SU-DHL-6 (cell line): ENCODE results near the gene MPZL1.
"Not testable (repeated sequence)": the region's sequence is repeated elsewhere in the genome, so short reads cannot be mapped to it uniquely, and the experiment has no call there.

Experiments
- H2AFZ ChIP-seq: fragments of 200-600 bp; sonication (generic); 2 replicates; pipeline ENCODE4 v1.6.1; 2014; ENCODE audit warnings: low read depth, mild to moderate bottlenecking, moderate library complexity, mixed read lengths, antibody characterized with exemption, low read length; ENCODE audit not compliant: severe bottlenecking
- H3F3A ChIP-seq: fragments of 200-600 bp; shearing (Covaris generic); 2 replicates; pipeline ENCODE4 v1.6.0; 2016; ENCODE audit warnings: antibody characterized with exemption, mild to moderate bottlenecking; ENCODE audit not compliant: insufficient read depth
- H3K27ac ChIP-seq: fragments of 200-600 bp; sonication (generic); 2 replicates; pipeline ENCODE4 v1.5.1; 2016; ENCODE audit warnings: low read depth, mild to moderate bottlenecking, low read length, moderate library complexity, mixed read lengths
- H3K27me3 ChIP-seq: fragments of 200-600 bp; sonication (generic), shearing (Covaris generic); 2 replicates; pipeline ENCODE4 v1.6.0; 2014; ENCODE audit warnings: mild to moderate bottlenecking, low read length
- H3K36me3 ChIP-seq: fragments of 200-600 bp; sonication (generic); 2 replicates; pipeline ENCODE4 v1.6.1; 2014; ENCODE audit warnings: mild to moderate bottlenecking, low read length, mixed read lengths
- H3K4me2 ChIP-seq: fragments of 300-600, 200-600 bp; shearing (Covaris generic), sonication (generic); 2 replicates; pipeline ENCODE4 v1.6.0; 2014; ENCODE audit warnings: low read length, low read depth, mild to moderate bottlenecking; ENCODE audit not compliant: poor library complexity, severe bottlenecking
- H3K4me3 ChIP-seq: fragments of 200-600 bp; sonication (generic); 2 replicates; pipeline ENCODE4 v1.5.1; 2014; ENCODE audit warnings: antibody characterized with exemption, low read length, mild to moderate bottlenecking, mixed read lengths; ENCODE audit not compliant: insufficient read depth, poor library complexity, severe bottlenecking
- H3K79me2 ChIP-seq: fragments of 200-600 bp; sonication (generic); 2 replicates; pipeline ENCODE4 v1.6.1; 2014; ENCODE audit warnings: mild to moderate bottlenecking, low read length, moderate library complexity; ENCODE audit not compliant: insufficient read depth
- H3K9ac ChIP-seq: fragments of 200-600 bp; sonication (generic); 2 replicates; pipeline ENCODE4 v1.7.0; 2014; ENCODE audit warnings: mild to moderate bottlenecking, low read length
- H3K9me2 ChIP-seq: fragments of 200-600 bp; sonication (generic); replicated peaks from 2 replicates; pipeline ENCODE4 v1.6.1; 2014; ENCODE audit warnings: low read length; ENCODE audit not compliant: insufficient read depth
- H3K9me3 ChIP-seq: fragments of 200-600 bp; sonication (generic); 2 replicates; pipeline ENCODE4 v1.6.1; 2014; ENCODE audit warnings: low read length, mixed read lengths; ENCODE audit not compliant: insufficient read depth
- H4K20me1 ChIP-seq: fragments of 200-600 bp; sonication (generic); 2 replicates; pipeline ENCODE4 v1.6.1; 2014; ENCODE audit warnings: low read depth, mild to moderate bottlenecking, antibody characterized with exemption, low read length, moderate library complexity, mixed read lengths
- CTCF ChIP-seq: fragments of 200-600 bp; sonication (generic); IDR thresholded peaks from one replicate; pipeline ENCODE4 v1.5.1; 2017; ENCODE audit warnings: antibody characterized with exemption, mild to moderate bottlenecking, low read length, moderate library complexity; ENCODE audit not compliant: insufficient read depth, poor library complexity, severe bottlenecking
- EZH2phosphoT487 ChIP-seq: fragments of 200-600 bp; sonication (generic), shearing (Covaris generic); conservative IDR thresholded peaks from 2 replicates; pipeline ENCODE4 v1.6.1; 2018; ENCODE audit warnings: mild to moderate bottlenecking, antibody characterized with exemption, low read length, moderate library complexity, mixed read lengths

MPZL1 gene

GRCh38 chr1:167717351-167717750 is 4.4 kb upstream of the MPZL1 start:
- Histone ChIP-seq H3K9me3 (no peaks in the 10 kb centered on the region), H3K9me2 (no peaks in the 10 kb centered on the region), H3K4me2 (no peak overlapping the region), H3K79me2 (no peaks in the 10 kb centered on the region), H3K27me3 (no peaks in the 10 kb centered on the region), H4K20me1 (no peaks in the 10 kb centered on the region), H3F3A (peaks cover 13% of the 10 kb centered on the region; the same call in 1 of the 2 replicates), H3K4me3 (no peak overlapping the region), H3K27ac (no peak overlapping the region), H3K36me3 (no peaks in the 10 kb centered on the region), H3K9ac (no peak overlapping the region), H2AFZ (no peak overlapping the region)
- no peak for TF ChIP-seq EZH2phosphoT487
- TF ChIP-seq CTCF = no peak

- no peaks in the 10 kb centered on the region for H3K36me3 ChIP-seq
- H4K20me1 ChIP-seq = no peaks in the 10 kb centered on the region
- no peaks in the 10 kb centered on the region for H3K27me3 ChIP-seq
- no peak overlapping the region for H3K27ac ChIP-seq
- H3K9me2 ChIP-seq = no peaks in the 10 kb centered on the region
- H3K79me2 ChIP-seq = no peaks in the 10 kb centered on the region
- no peak overlapping the region for H3K4me3 ChIP-seq
- no peak overlapping the region for H3K4me2 ChIP-seq
- peak overlapping the region; percentile 3 for H2AFZ ChIP-seq
- H3K9ac ChIP-seq = no peak overlapping the region
- TF ChIP-seq EZH2phosphoT487 (no peak), CTCF (no peak)
- no peaks in the 10 kb centered on the region for H3K9me3 ChIP-seq
- peaks cover 13% of the 10 kb centered on the region; the same call in 1 of the 2 replicates for H3F3A ChIP-seq
Measured at GRCh38 chr1:167718914-167719691, 2.7 kb upstream of the MPZL1 start.

- Histone ChIP-seq H3F3A (peaks cover 11% of the 10 kb centered on the region; the same call in 1 of the 2 replicates), H2AFZ (peak overlapping the region; percentile 3)
- not testable (repeated sequence) for H3K27me3 ChIP-seq, H3K9me2 ChIP-seq, H3K27ac ChIP-seq, H3K79me2 ChIP-seq, H3K4me2 ChIP-seq, H3K36me3 ChIP-seq, H4K20me1 ChIP-seq, H3K9ac ChIP-seq, H3K9me3 ChIP-seq, H3K4me3 ChIP-seq
Measured at GRCh38 chr1:167719715-167720421, 1.9 kb upstream of the MPZL1 start.
